Cardiac muscle cell (in vitro differentiated cells and primary cell): ENCODE measurements around the gene HK1. TPM values are rescaled to one million over a fixed set of nuclear protein-coding genes. Genes with fewer than 3 reads are reported as not detected.

ENCODE experiments used
- DNase-seq, 2 donors: peaks; one replicate each; pipeline versions ENCODE4 v3.0.0 to v3.0.0-alpha.2; 2010 to 2017; ENCODE audit warnings: low read depth in 1 of 2, low spot score in 1 of 2
- H3K27ac ChIP-seq: fragments of 200-600 bp; sonication (generic); 2 replicates; pipeline ENCODE4 v1.5.1; 2016
- H3K27me3 ChIP-seq: fragments of 200-600 bp; sonication (generic); 2 replicates; pipeline ENCODE4 v1.6.0; 2016; ENCODE audit warnings: control low read depth
- H3K36me3 ChIP-seq: fragments of 200-600 bp; sonication (generic); 2 replicates; pipeline ENCODE4 v1.5.1; 2016; ENCODE audit warnings: control low read depth
- H3K4me1 ChIP-seq: fragments of 200-600 bp; sonication (generic); 2 replicates; pipeline ENCODE4 v1.8.1; 2017; ENCODE audit warnings: low read depth, mild to moderate bottlenecking, mixed run types
- H3K4me3 ChIP-seq: fragments of 200-600 bp; sonication (generic); 2 replicates; pipeline ENCODE4 v1.5.1; 2016; ENCODE audit warnings: mild to moderate bottlenecking
- H3K9me3 ChIP-seq: fragments of 200-600 bp; sonication (generic); 2 replicates; pipeline ENCODE4 v1.5.1; 2017; ENCODE audit warnings: low read depth, mild to moderate bottlenecking, control low read depth
- CTCF ChIP-seq: IDR thresholded peaks from 2 replicates; pipeline ENCODE4 v1.5.1; 2012; ENCODE audit warnings: low read depth, mild to moderate bottlenecking, low read length
- polyA plus RNA-seq: library from polyadenylated mRNA; unstranded; fragments of >200 nt; fragmentation: Nextera tagmentation; extraction: Ambion mirVana; gene quantifications from 2 replicates; pipeline ENCODE4 v1.2.1, GENCODE V29; 2016
- total RNA-seq: library from RNA; depleted of rRNA; stranded (reverse); fragments of >200 nt; gene quantifications from 2 replicates; pipeline ENCODE4 v1.2.3, GENCODE V29; 2016

Gene HK1
- total and polyA plus RNA-seq, 2 experiments from 2014 or later = 324 to 347 TPM

DNA sequence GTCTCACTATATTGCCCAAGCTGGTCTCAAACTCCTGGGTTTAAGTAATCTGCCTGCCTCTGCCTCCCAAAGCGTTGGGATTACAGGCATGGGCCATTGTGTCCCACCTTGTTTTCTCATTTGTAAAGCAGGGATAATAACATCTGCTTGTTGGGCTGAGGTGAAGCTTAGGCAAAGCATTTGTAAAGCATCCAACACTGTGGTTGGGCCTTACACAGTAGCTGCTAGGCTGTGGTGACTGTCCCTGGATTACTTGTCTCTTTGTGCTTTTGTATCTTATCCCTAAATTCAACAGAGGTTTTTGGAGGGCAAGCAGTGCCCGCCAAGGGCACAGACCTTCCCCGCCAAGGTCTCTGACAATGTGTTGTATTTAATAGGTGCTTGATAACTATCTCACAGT, 43.8 kb upstream of the HK1 start:
- H3K4me1 ChIP-seq = no peaks in the 10 kb centered on the region
- TF ChIP-seq CTCF = no peak
- DNase-seq = no peak
- H3K36me3 ChIP-seq = no peaks in the 10 kb centered on the region
- no peaks in the 10 kb centered on the region for H3K9me3 ChIP-seq
- no peak overlapping the region for H3K4me3 ChIP-seq
- H3K27me3 ChIP-seq = no peaks in the 10 kb centered on the region
- H3K27ac ChIP-seq = no peak overlapping the region

DNA sequence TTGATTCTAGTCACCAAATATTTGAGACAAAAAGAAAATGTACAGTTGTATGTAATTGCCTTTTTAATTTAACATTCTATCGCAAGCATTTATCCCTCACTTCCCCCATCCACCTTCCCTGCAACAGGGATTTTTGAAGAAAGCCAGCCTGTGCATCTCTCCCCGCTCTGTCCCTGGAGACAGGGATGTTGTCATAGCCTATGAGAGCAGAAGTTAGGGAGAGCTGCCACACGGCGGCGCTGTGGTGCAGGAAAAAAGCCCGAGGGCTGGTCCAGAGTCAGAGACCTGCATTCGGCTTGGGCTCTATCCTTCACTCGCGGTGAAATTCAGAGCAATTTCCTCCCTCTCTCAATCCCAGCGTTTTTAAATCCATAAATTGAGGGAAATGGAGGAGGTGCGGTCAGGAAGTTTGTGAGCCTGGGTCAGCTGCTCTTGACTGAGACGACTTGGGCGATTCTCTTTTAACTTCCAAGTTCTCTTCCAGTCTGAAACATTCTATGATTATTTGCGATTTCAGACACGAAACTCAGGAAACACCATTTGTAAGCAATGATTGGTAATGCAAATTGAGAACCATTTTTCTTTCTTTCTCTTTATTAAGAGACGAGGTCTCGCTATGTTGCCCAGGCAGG, 40.7 kb upstream of the HK1 start:
- Histone ChIP-seq H3K4me1 (peaks cover 3% of the 10 kb centered on the region), H3K36me3 (no peaks in the 10 kb centered on the region), H3K4me3 (no peak overlapping the region), H3K9me3 (no peaks in the 10 kb centered on the region), H3K27ac (no peak overlapping the region), H3K27me3 (no peaks in the 10 kb centered on the region)
- DNase-seq = peak; percentile 86
- TF ChIP-seq CTCF = peak; percentile 91

- Histone ChIP-seq H3K9me3 (no peaks in the 10 kb centered on the region), H3K4me1 (peaks cover 7% of the 10 kb centered on the region), H3K27ac (no peak overlapping the region), H3K36me3 (no peaks in the 10 kb centered on the region), H3K27me3 (no peaks in the 10 kb centered on the region), H3K4me3 (no peak overlapping the region)
- DNase-seq = no peak
- TF ChIP-seq CTCF = no peak
Measured at GRCh38 chr10:69239136-69239535, 39.2 kb upstream of the HK1 start.

GRCh38 chr10:69239816-69240434, 38.4 kb upstream of the HK1 start:
- H3K27ac ChIP-seq = no peak overlapping the region
- TF ChIP-seq CTCF = no peak
- peak in 1 of 2 donors; percentile 47 for DNase-seq
- no peaks in the 10 kb centered on the region for H3K36me3 ChIP-seq
- peaks cover 7% of the 10 kb centered on the region for H3K4me1 ChIP-seq
- H3K27me3 ChIP-seq = no peaks in the 10 kb centered on the region
- no peaks in the 10 kb centered on the region for H3K9me3 ChIP-seq
- no peak overlapping the region for H3K4me3 ChIP-seq

DNA sequence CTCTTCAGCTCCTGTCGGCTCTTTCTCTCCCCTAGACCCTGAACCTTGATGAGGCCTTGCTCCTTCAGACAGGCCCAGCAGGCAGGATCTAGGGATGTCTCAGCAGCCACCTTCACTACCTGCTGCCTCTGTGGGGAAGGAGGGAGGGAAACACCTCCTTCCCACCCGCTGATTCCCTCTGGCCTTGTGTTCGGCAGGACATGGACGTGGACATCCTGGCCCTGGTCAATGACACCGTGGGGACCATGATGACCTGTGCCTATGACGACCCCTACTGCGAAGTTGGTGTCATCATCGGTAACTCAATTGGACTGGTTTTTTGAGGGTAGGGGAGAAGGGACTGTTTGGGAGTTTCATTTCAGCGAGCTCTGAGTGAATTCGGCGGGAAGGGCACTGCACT, 37.8 kb upstream of the HK1 start:
- TF ChIP-seq CTCF = no peak
- Histone ChIP-seq H3K27me3 (no peaks in the 10 kb centered on the region), H3K9me3 (no peaks in the 10 kb centered on the region), H3K4me1 (peaks cover 7% of the 10 kb centered on the region), H3K27ac (no peak overlapping the region), H3K4me3 (no peak overlapping the region), H3K36me3 (no peaks in the 10 kb centered on the region)
- DNase-seq = no peak
